HCT116 (cell line): ENCODE measurements around the gene CCDC90B. TPM values are rescaled to one million over a fixed set of nuclear protein-coding genes. Genes with fewer than 3 reads are reported as not detected.

ENCODE experiments used
- ATAC-seq: fragments of 200-7000 bp; cut with Tn5 transposase; 2 replicates; pipeline ENCODE4 v1.9.1; 2020; ENCODE audit warnings: mild to moderate bottlenecking, moderate library complexity
- BruUV-seq: library from RNA; stranded (reverse); fragments of 400-500 nt; replicated peaks from 2 replicates; lab custom pipeline; 2021; lab: Mats Ljungman, UMichigan
- CTCF ChIA-PET: fragments of 300-600 bp; sonication (Branson Sonifier 250); formaldehyde crosslinking; loops from one replicate; lab custom pipeline; 2021; ENCODE audit warnings: antibody characterized with exemption; lab: Charles Lee
- POLR2A ChIA-PET: fragments of 300-600, 350-600 bp; sonication (Branson Sonifier 250); formaldehyde crosslinking; loops from one replicate; lab custom pipeline; 2021; ENCODE audit warnings: antibody characterized with exemption; lab: Charles Lee
- RAD21 ChIA-PET, 2 experiments: fragments of 300-600 bp; sonication (Branson Sonifier 250); formaldehyde crosslinking; loops; one replicate each; lab custom pipeline; 2023; ENCODE audit warnings: low total read pairs in 2 of 2; ENCODE audit not compliant: uncharacterized antibody in 2 of 2, unreplicated experiment in 2 of 2, low non-redundant PET in 1 of 2; lab: Charles Lee
- DNase-seq: peaks from one replicate; pipeline ENCODE4 v3.0.0-alpha.2; 2010; ENCODE audit warnings: low read depth, low spot score
- H2AFZ ChIP-seq: fragments of 200-600 bp; shearing (Covaris generic), sonication (generic); 2 replicates; pipeline ENCODE4 v1.6.1; 2017; ENCODE audit warnings: low read depth, mixed run types, mixed read lengths, antibody characterized with exemption, low read length; ENCODE audit not compliant: poor library complexity, severe bottlenecking
- H3K27ac ChIP-seq: 2 replicates; pipeline ENCODE4 v1.5.1; 2012; ENCODE audit warnings: low read depth, low read length
- H3K27me3 ChIP-seq: fragments of 200-600 bp; sonication (generic); 2 replicates; pipeline ENCODE4 v1.6.1; 2016; ENCODE audit warnings: mixed run types, low read length, mixed read lengths; ENCODE audit not compliant: insufficient read depth
- H3K36me3 ChIP-seq, 2 experiments: fragments of 200-500 bp in 1 of 2; fragments of 200-600 bp in 1 of 2; sonication (Bioruptor generic) in 1 of 2; sonication (generic) in 1 of 2; 2 replicates each; pipeline versions ENCODE4 v1.5.1 to v1.6.1; 2014 to 2016; ENCODE audit warnings: low read length in 2 of 2, inconsistent platforms in 1 of 2, mixed read lengths in 1 of 2, mixed run types in 1 of 2; ENCODE audit not compliant: insufficient read depth in 2 of 2, control insufficient read depth in 1 of 2
- H3K4me1 ChIP-seq, 2 experiments: fragments of 200-600 bp in 1 of 2; sonication (generic) in 1 of 2; 2 replicates each; pipeline versions ENCODE4 v1.5.1 to v1.6.1; 2012 to 2017; ENCODE audit warnings: low read length in 2 of 2, inconsistent platforms in 1 of 2, mild to moderate bottlenecking in 1 of 2, mixed read lengths in 1 of 2, mixed run types in 1 of 2, moderate library complexity in 1 of 2; ENCODE audit not compliant: insufficient read depth in 2 of 2, control insufficient read depth in 1 of 2
- H3K4me2 ChIP-seq: fragments of 200-600 bp; sonication (generic); 2 replicates; pipeline ENCODE4 v1.6.1; 2017; ENCODE audit warnings: mixed run types, low read length, mixed read lengths
- H3K4me3 ChIP-seq, 2 experiments: fragments of 200-600 bp in 1 of 2; sonication (generic) in 1 of 2; replicated peaks in 1 of 2; 2 replicates each; pipeline ENCODE4 v1.5.1; 2011 to 2016; ENCODE audit warnings: low read length in 2 of 2, control low read depth in 1 of 2, low read depth in 1 of 2, mild to moderate bottlenecking in 1 of 2, mixed read lengths in 1 of 2, mixed run types in 1 of 2
- H3K79me2 ChIP-seq: fragments of 200-600 bp; sonication (generic); 2 replicates; pipeline ENCODE4 v1.6.1; 2017; ENCODE audit warnings: mild to moderate bottlenecking, mixed run types, low read length, moderate library complexity, mixed read lengths; ENCODE audit not compliant: insufficient read depth
- H3K9ac ChIP-seq: fragments of 200-600 bp; sonication (generic); 2 replicates; pipeline ENCODE4 v1.6.1; 2016; ENCODE audit warnings: low read length, mixed read lengths
- H3K9me2 ChIP-seq: fragments of 200-600 bp; sonication (generic), shearing (Covaris generic); 2 replicates; pipeline ENCODE4 v1.6.1; 2017; ENCODE audit warnings: mixed run types, mild to moderate bottlenecking, moderate library complexity; ENCODE audit not compliant: insufficient read depth
- H3K9me3 ChIP-seq, 2 experiments: fragments of 200-500 bp in 1 of 2; fragments of 200-600 bp in 1 of 2; sonication (Bioruptor generic) in 1 of 2; sonication (generic) in 1 of 2; 2 replicates each; pipeline ENCODE4 v1.6.1; 2014 to 2017; ENCODE audit warnings: low read length in 2 of 2, mixed read lengths in 2 of 2, inconsistent platforms in 1 of 2, low read depth in 1 of 2, mild to moderate bottlenecking in 1 of 2, mixed run types in 1 of 2, moderate library complexity in 1 of 2; ENCODE audit not compliant: control insufficient read depth in 1 of 2, insufficient read depth in 1 of 2
- H4K20me1 ChIP-seq: fragments of 200-600 bp; sonication (generic), shearing (Covaris generic); 2 replicates; pipeline ENCODE4 v1.6.1; 2017; ENCODE audit warnings: mixed run types, mild to moderate bottlenecking, moderate library complexity; ENCODE audit not compliant: insufficient read depth
- ATF3 ChIP-seq: IDR thresholded peaks from 2 replicates; pipeline ENCODE4 v1.6.1; 2012
- CBX3 ChIP-seq: IDR thresholded peaks from 2 replicates; pipeline ENCODE4 v1.6.1; 2012; ENCODE audit warnings: low read depth
- CEBPB ChIP-seq: IDR thresholded peaks from 2 replicates; pipeline ENCODE4 v1.6.1; 2012; ENCODE audit warnings: low read depth
- ELF1 ChIP-seq: IDR thresholded peaks from 2 replicates; pipeline ENCODE4 v1.6.1; 2012; ENCODE audit warnings: low read depth, borderline replicate concordance
- EZH2 ChIP-seq: fragments of 200-600 bp; sonication (generic); IDR thresholded peaks from 2 replicates; pipeline ENCODE4 v1.6.1; 2017; ENCODE audit warnings: antibody characterized with exemption, mixed run types
- EZH2phosphoT487 ChIP-seq: fragments of 200-600 bp; IDR thresholded peaks from 2 replicates; pipeline ENCODE4 v1.6.1; 2018; ENCODE audit warnings: antibody characterized with exemption, borderline replicate concordance
- FOSL1 ChIP-seq: IDR thresholded peaks from 2 replicates; pipeline ENCODE4 v1.6.1; 2012; ENCODE audit warnings: low read depth
- MAX ChIP-seq: IDR thresholded peaks from 2 replicates; pipeline ENCODE4 v1.6.1; 2012
- POLR2A ChIP-seq: IDR thresholded peaks from 2 replicates; pipeline ENCODE4 v1.7.0; 2011; ENCODE audit warnings: borderline replicate concordance; ENCODE audit not compliant: insufficient read depth, insufficient read length; ENCODE audit errors: extremely low read depth
- POLR2AphosphoS5 ChIP-seq: IDR thresholded peaks from 2 replicates; pipeline ENCODE4 v1.6.1; 2011; ENCODE audit warnings: mild to moderate bottlenecking, low read depth, low read length, moderate library complexity
- RAD21 ChIP-seq: IDR thresholded peaks from 2 replicates; pipeline ENCODE4 v1.6.1; 2012; ENCODE audit warnings: low read depth, mild to moderate bottlenecking
- SP1 ChIP-seq: IDR thresholded peaks from 2 replicates; pipeline ENCODE4 v1.6.1; 2012; ENCODE audit warnings: low read depth
- TCF7L2 ChIP-seq: IDR thresholded peaks from 2 replicates; pipeline ENCODE4 v1.7.0; 2011; ENCODE audit warnings: borderline replicate concordance, inconsistent platforms; ENCODE audit not compliant: insufficient read depth, insufficient read length; ENCODE audit errors: extremely low read depth
- YY1 ChIP-seq: IDR thresholded peaks from 2 replicates; pipeline ENCODE4 v1.6.1; 2011; ENCODE audit warnings: low read length, low read depth, moderate library complexity, mild to moderate bottlenecking; ENCODE audit not compliant: insufficient replicate concordance; ENCODE audit errors: extremely low read depth
- ZBTB33 ChIP-seq: IDR thresholded peaks from 2 replicates; pipeline ENCODE4 v1.6.1; 2011; ENCODE audit warnings: mild to moderate bottlenecking, low read length, moderate library complexity; ENCODE audit not compliant: insufficient replicate concordance; ENCODE audit errors: extremely low read depth
- ZFX ChIP-seq: fragments of 450-650 bp; IDR thresholded peaks from 2 replicates; pipeline ENCODE4 v1.6.1; 2017
- ZNF274 ChIP-seq: fragments of 200-500 bp; sonication (Bioruptor generic); IDR thresholded peaks from 2 replicates; pipeline ENCODE4 v1.6.1; 2014; ENCODE audit warnings: mild to moderate bottlenecking, low read depth, low read length, inconsistent platforms
- intact Hi-C: fragments of 100-400 bp; cut with micrococcal nuclease; formaldehyde crosslinking; loops from 2 replicates; pipeline ENCODE4 v1.10.0; 2022
- total RNA-seq: library from RNA; stranded (reverse); gene quantifications from one replicate; pipeline ENCODE4 v1.2.1, GENCODE V29; 2021; ENCODE audit not compliant: unreplicated experiment

The CCDC90B gene
- total RNA-seq, 1 experiment from 2014 or later = 30.3 TPM

DNA sequence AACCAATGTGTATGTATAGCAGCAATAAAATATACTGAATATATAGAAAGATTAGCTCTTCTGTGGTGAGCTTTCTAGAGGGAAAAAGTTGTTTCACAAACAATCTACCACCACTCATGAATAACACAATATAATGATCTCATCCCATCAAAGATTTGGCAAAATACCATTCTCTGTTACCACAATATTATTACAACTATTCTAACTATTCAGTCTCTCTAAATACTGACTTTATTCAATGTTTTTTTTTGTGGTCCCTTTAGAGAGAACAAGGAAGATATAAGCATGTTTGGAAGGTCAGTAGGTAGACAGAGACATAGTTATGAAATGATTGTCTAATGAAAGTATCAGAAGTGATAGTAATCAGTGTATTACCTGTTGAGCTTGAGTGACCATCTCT lies 7.8 kb downstream of the CCDC90B start:
- CTCF ChIA-PET = no interaction called here
- Histone ChIP-seq H3K4me1 (no peaks in the 10 kb centered on the region; a peak in 1 of 4 replicates), H3K27me3 (no peaks in the 10 kb centered on the region), H3K9me3 (no peaks in the 10 kb centered on the region), H3K79me2 (0 out of 2 replicates have a peak, but pooled peaks cover 4% of the 10 kb centered on the region), H3K9ac (no peak overlapping the region), H2AFZ (no peak overlapping the region), H3K9me2 (no peaks in the 10 kb centered on the region), H3K4me3 (no peak overlapping the region), H3K4me2 (no peak overlapping the region), H3K36me3 (peaks cover 4 to 24% of the 10 kb centered on the region in 2 experiments; a peak in 3 of 4 replicates), H3K27ac (no peak overlapping the region), H4K20me1 (no peaks in the 10 kb centered on the region)
- POLR2A ChIA-PET = no interaction called here
- RAD21 ChIA-PET = no interaction called here
- TF ChIP-seq MAX = no peak
- no peak for TF ChIP-seq ZFX
- TF ChIP-seq EZH2phosphoT487 = no peak
- TF ChIP-seq ZNF274 = no peak
- no peak for TF ChIP-seq YY1
- intact Hi-C loops = no loop called here
- no TSS peak for BruUV-seq
- no peak for ATAC-seq
- no peak for DNase-seq

- no peaks in the 10 kb centered on the region for H3K27me3 ChIP-seq
- DNase-seq = no peak
- no peak overlapping the region for H3K9ac ChIP-seq
- peaks cover 8 to 30% of the 10 kb centered on the region in 2 experiments; a peak in 3 of 4 replicates for H3K36me3 ChIP-seq
- H2AFZ ChIP-seq = no peak overlapping the region
- no peaks in the 10 kb centered on the region for H4K20me1 ChIP-seq
- intact Hi-C loops = no loop called here
- H3K79me2 ChIP-seq = 0 out of 2 replicates have a peak, but pooled peaks cover under 1% of the 10 kb centered on the region
- H3K9me3 ChIP-seq = no peaks in the 10 kb centered on the region
- H3K4me2 ChIP-seq = no peak overlapping the region
- no peak overlapping the region for H3K27ac ChIP-seq
- peaks cover 0 to 3% of the 10 kb centered on the region in 2 experiments; a peak in 2 of 4 replicates for H3K4me1 ChIP-seq
- CTCF ChIA-PET = interaction anchor here (1.6 kb wide), 1 partner anchor 17 kb away, joined by 5 read pairs; no protein-coding TSS in a partner anchor
- BruUV-seq = no TSS peak
- POLR2A ChIA-PET = no interaction called here
- no peaks in the 10 kb centered on the region for H3K9me2 ChIP-seq
- ATAC-seq = no peak
- no peak for TF ChIP-seq ELF1
- no peak for TF ChIP-seq POLR2AphosphoS5
- TF ChIP-seq CEBPB = no peak
- no peak for TF ChIP-seq YY1
- no peak for TF ChIP-seq ATF3
- TF ChIP-seq SP1 = no peak
- TF ChIP-seq ZFX = no peak
- no peak for TF ChIP-seq TCF7L2
- TF ChIP-seq POLR2A = no peak
- no peak for TF ChIP-seq CBX3
- TF ChIP-seq RAD21 = no peak
- TF ChIP-seq FOSL1 = no peak
- no peak for TF ChIP-seq EZH2
- TF ChIP-seq ZBTB33 = no peak
- H3K4me3 ChIP-seq = no peak overlapping the region
- RAD21 ChIA-PET = no interaction called here
Measured at GRCh38 chr11:83275888-83276641, 10.1 kb downstream of the CCDC90B start.
